GM12878 (cell line): ENCODE results near the gene MAN2B2. TPM values are rescaled to one million over a fixed set of nuclear protein-coding genes. Genes with fewer than 3 reads are reported as not detected.
A peak's percentile ranks its signal among the peaks of the same experiment; 100 is the strongest.

Experiments
- ATAC-seq: fragments of 200-7000 bp; cut with Tn5 transposase; 3 replicates; pipeline ENCODE4 v1.9.1; 2020; ENCODE audit warnings: mild to moderate bottlenecking, moderate library complexity
- BruUV-seq: library from RNA; stranded (reverse); fragments of 400-500 nt; replicated peaks from 2 replicates; lab custom pipeline; 2021; lab: Mats Ljungman, UMichigan
- CTCF ChIA-PET: fragments of 300-600 bp; sonication (Branson Sonifier 250); formaldehyde crosslinking; extraction: SDS; loops from one replicate; lab custom pipeline; 2021; ENCODE audit warnings: inconsistent platforms; lab: Yijun Ruan, JAX
- POLR2A ChIA-PET: fragments of 350-600 bp; formaldehyde crosslinking; extraction: SDS; loops from one replicate; lab custom pipeline; 2021; ENCODE audit warnings: inconsistent platforms; lab: Charles Lee
- RAD21 ChIA-PET: fragments of 300-600 bp; sonication (Branson Sonifier 250); formaldehyde crosslinking; loops from one replicate; lab custom pipeline; 2023; ENCODE audit warnings: antibody characterized with exemption; ENCODE audit not compliant: unreplicated experiment; lab: Charles Lee
- SMC1A ChIA-PET: fragments of 300-600 bp; sonication (Branson Sonifier 250); formaldehyde crosslinking; loops from one replicate; lab custom pipeline; 2023; ENCODE audit not compliant: unreplicated experiment, uncharacterized antibody; lab: Charles Lee
- DNase-seq: peaks from one replicate; pipeline ENCODE4 v3.0.0-alpha.2; 2011; ENCODE audit warnings: low read depth, low spot score
- FAIRE-seq: peaks from 3 replicates; lab custom pipeline; 2011; peaks lifted over from hg19 to GRCh38; lab: Jason Lieb, UNC
- H2AFZ ChIP-seq: 2 replicates; pipeline ENCODE4 v1.6.0; 2011; ENCODE audit warnings: low read depth, low read length, control low read depth; ENCODE audit not compliant: control insufficient read depth
- H3K27ac ChIP-seq: 2 replicates; pipeline ENCODE4 v1.5.1; 2011; ENCODE audit warnings: control low read depth; ENCODE audit not compliant: control insufficient read depth, insufficient read depth
- H3K27me3 ChIP-seq, 2 experiments: replicated peaks in 1 of 2; 2 replicates each; pipeline versions ENCODE4 v1.6.0 to v1.6.1; 2011; ENCODE audit warnings: low read length in 1 of 2; ENCODE audit not compliant: control insufficient read depth in 2 of 2, insufficient read depth in 2 of 2
- H3K36me3 ChIP-seq, 2 experiments: 2 replicates each; pipeline ENCODE4 v1.5.1; 2011; ENCODE audit warnings: low read length in 1 of 2; ENCODE audit not compliant: control insufficient read depth in 2 of 2, insufficient read depth in 2 of 2
- H3K4me1 ChIP-seq: 2 replicates; pipeline ENCODE4 v1.6.1; 2011; ENCODE audit warnings: mild to moderate bottlenecking, low read length, moderate library complexity, mixed read lengths; ENCODE audit not compliant: control insufficient read depth, insufficient read depth
- H3K4me2 ChIP-seq: 2 replicates; pipeline ENCODE4 v1.6.0; 2011; ENCODE audit warnings: control low read depth; ENCODE audit not compliant: control insufficient read depth, insufficient read depth
- H3K4me3 ChIP-seq: fragments of 200-600 bp; sonication (generic); 2 replicates; pipeline ENCODE4 v1.5.1; 2016
- H3K79me2 ChIP-seq: 2 replicates; pipeline ENCODE4 v1.6.0; 2011; ENCODE audit warnings: low read length; ENCODE audit not compliant: control insufficient read depth, insufficient read depth
- H3K9ac ChIP-seq: 2 replicates; pipeline ENCODE4 v1.8.0; 2011; ENCODE audit warnings: low read length, control low read depth, mixed read lengths; ENCODE audit not compliant: control insufficient read depth, insufficient read depth
- H3K9me3 ChIP-seq: replicated peaks from 3 replicates; pipeline ENCODE4 v1.5.1; 2011; ENCODE audit warnings: mild to moderate bottlenecking, low read length; ENCODE audit not compliant: control insufficient read depth, insufficient read depth
- H4K20me1 ChIP-seq: 2 replicates; pipeline ENCODE4 v1.6.0; 2011; ENCODE audit not compliant: control insufficient read depth, insufficient read depth
- NFYB ChIP-seq: IDR thresholded peaks from 2 replicates; pipeline ENCODE4 v1.6.1; 2011; ENCODE audit warnings: low read depth, mild to moderate bottlenecking, low read length, improper control_type of control experiment, moderate library complexity; ENCODE audit not compliant: insufficient read depth
- NR2C1 ChIP-seq: fragments of 450-650 bp; IDR thresholded peaks from 2 replicates; pipeline ENCODE4 v1.6.1; 2017; ENCODE audit warnings: antibody characterized with exemption, mild to moderate bottlenecking, moderate library complexity
- POU2F2 ChIP-seq: IDR thresholded peaks from 3 replicates; pipeline ENCODE4 v1.6.1; 2011; ENCODE audit warnings: low read depth, mild to moderate bottlenecking, low read length, borderline replicate concordance
- STAT1 ChIP-seq: fragments of 450-650 bp; conservative IDR thresholded peaks from 2 replicates; pipeline ENCODE4 v1.6.1; 2014; ENCODE audit warnings: antibody characterized with exemption, mild to moderate bottlenecking
- TARDBP ChIP-seq: IDR thresholded peaks from 2 replicates; pipeline ENCODE4 v1.6.1; 2016; ENCODE audit warnings: borderline replicate concordance
- WGBS: methylation state at CpG from one replicate; pipeline ENCODE4 v1.1.6; 2016; ENCODE audit warnings: low lambda C conversion rate; ENCODE audit not compliant: insufficient replicate concordance, insufficient coverage; ENCODE audit errors: missing lambda C conversion rate; 5-methylcytosine and 5-hydroxymethylcytosine counted together
- in situ Hi-C: fragments of 300-500 bp; cut with MboI; formaldehyde crosslinking; loops from 9 replicates; pipeline ENCODE4 v1.14.3; 2018; ENCODE audit warnings: mixed read lengths
- intact Hi-C: fragments of 100-400 bp; cut with micrococcal nuclease; formaldehyde crosslinking; loops from one replicate; pipeline ENCODE4 v1.14.2; 2022; ENCODE audit not compliant: unreplicated experiment
- polyA plus RNA-seq, 11 experiments: library from polyadenylated mRNA; depleted of rRNA in 4 of 11; unstranded in 6 of 11; stranded (reverse) in 5 of 11; fragments of >200 nt; fragmentation: Nextera tagmentation in 4 of 11; fragmentation: Illumina TruSeq in 1 of 11; extraction: Ambion mirVana in 4 of 11; extraction: Trizol in 1 of 11; gene quantifications; 1 replicate in 1 of 11; 2 replicates in 10 of 11; pipeline versions ENCODE4 v1.2.1 to v1.2.3, GENCODE V29; 2011 to 2016; ENCODE audit warnings: inconsistent platforms in 2 of 11, missing spikeins in 2 of 11, low read depth in 1 of 11
- total RNA-seq, 4 experiments: library from RNA; depleted of rRNA in 3 of 4; stranded (reverse); fragments of >200 nt in 3 of 4; fragmentation: Illumina TruSeq in 1 of 4; extraction: Trizol in 1 of 4; gene quantifications; 2 replicates each; pipeline versions ENCODE4 v1.2.1 to v1.2.3, GENCODE V29; 2013 to 2021
- TF ChIP-seq, protein P1 (sequence below): IDR thresholded peaks from 2 replicates; pipeline ENCODE4 v1.6.1; 2011; ENCODE audit warnings: borderline replicate concordance, low read depth, mild to moderate bottlenecking, moderate library complexity, mixed read lengths, low read length; ENCODE audit not compliant: insufficient read depth; ENCODE audit errors: extremely low read length

MAN2B2 gene
- total and polyA plus RNA-seq, 10 of the 15 experiments (the other 5 are each of a cell fraction or from before 2014, with no cell fraction given): 0.47 to 14.5 (median 7.0) TPM

GRCh38 chr4:6612961-6613675 is 38.1 kb downstream of the MAN2B2 start:
- H3K79me2 ChIP-seq: no peaks in the 10 kb centered on the region
- ATAC-seq (no peak), FAIRE-seq (no peak), DNase-seq (no peak)
- no peaks in the 10 kb centered on the region for H4K20me1 ChIP-seq
- SMC1A ChIA-PET: interaction anchor here (0.6 to 0.9 kb wide), 2 partner anchors 25 to 476 kb away, joined by 3 read pairs; no protein-coding TSS in a partner anchor
- BruUV-seq: no TSS peak
- CTCF ChIA-PET: no interaction called here
- no peaks in the 10 kb centered on the region for H3K4me1 ChIP-seq
- intact Hi-C loops: no loop called here
- no peak overlapping the region for H3K27ac ChIP-seq
- no peak overlapping the region for H3K9ac ChIP-seq
- TF ChIP-seq STAT1: no peak
- TF ChIP-seq TARDBP: no peak
- TF ChIP-seq POU2F2: no peak
- peak; percentile 65 for TF ChIP-seq NFYB
- TF ChIP-seq, protein P1, sequence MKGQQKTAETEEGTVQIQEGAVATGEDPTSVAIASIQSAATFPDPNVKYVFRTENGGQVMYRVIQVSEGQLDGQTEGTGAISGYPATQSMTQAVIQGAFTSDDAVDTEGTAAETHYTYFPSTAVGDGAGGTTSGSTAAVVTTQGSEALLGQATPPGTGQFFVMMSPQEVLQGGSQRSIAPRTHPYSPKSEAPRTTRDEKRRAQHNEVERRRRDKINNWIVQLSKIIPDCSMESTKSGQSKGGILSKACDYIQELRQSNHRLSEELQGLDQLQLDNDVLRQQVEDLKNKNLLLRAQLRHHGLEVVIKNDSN: peak; percentile 31
- no peak for TF ChIP-seq NR2C1
- peaks cover 8 to 10% of the 10 kb centered on the region in 2 experiments for H3K36me3 ChIP-seq
- H2AFZ ChIP-seq: no peak overlapping the region
- H3K9me3 ChIP-seq: no peaks in the 10 kb centered on the region; the same call in 2 of the 3 replicates
- no peak overlapping the region for H3K4me3 ChIP-seq
- WGBS: 91% methylated on average over 3 of the region's 3 CpGs
- POLR2A ChIA-PET: no interaction called here
- no peaks in the 10 kb centered on the region for H3K27me3 ChIP-seq
- RAD21 ChIA-PET: no interaction called here
- no peak overlapping the region for H3K4me2 ChIP-seq
- in situ Hi-C loops: no loop called here
